Measurements from ENCODE around the gene SETD7. TPM values are rescaled to one million over a fixed set of nuclear protein-coding genes. Genes with fewer than 3 reads are reported as not detected.

Gene SETD7
- total and polyA plus RNA-seq, 2 experiments from 2014 or later = 4.8 to 20.4 TPM

DNA sequence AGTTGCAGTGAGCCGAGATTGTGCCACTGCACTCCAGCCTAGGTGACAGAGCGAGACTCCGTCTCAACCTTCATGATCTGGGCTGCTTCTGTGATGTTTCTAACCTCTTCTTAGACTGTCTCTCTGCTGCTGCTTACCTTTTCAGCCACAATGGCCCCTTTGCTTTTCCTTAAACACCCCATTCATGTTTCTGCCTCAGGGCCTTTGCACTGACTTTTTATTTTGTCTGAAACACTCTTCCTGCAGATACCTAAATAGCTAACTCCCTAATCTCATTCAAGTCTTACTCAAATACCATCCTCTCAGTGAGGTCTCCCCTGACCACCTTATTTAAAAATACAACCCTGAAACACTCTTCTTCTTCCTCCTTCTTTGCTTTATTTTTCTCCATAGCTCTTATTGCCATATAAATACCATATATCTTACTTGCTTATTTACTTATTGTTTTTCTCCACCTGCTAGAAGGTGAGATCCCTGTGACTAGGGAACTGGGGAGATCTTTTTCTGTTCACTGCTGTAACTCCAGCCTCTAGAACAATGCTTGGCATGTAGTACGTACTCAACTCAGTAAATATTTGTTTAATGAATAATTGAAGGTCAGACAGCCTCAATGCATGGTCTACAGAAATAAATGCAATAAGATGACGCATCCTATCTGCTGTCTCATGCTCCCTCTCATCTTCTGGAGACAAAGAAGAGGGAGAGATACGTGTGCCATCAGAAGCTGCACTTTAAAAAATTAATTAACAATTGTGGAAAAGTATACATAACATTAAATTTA is 43.8 kb upstream of the SETD7 start:
- no peak for TF ChIP-seq CTCF (IDR thresholded peaks at IDR 0.05; ENCODE audit: low read depth, low read length)

GRCh38 chr4:139599076-139599475 is 43.1 kb upstream of the SETD7 start:
- DNase-seq (ENCODE audit: low read depth in 1 of 2, low spot score in 1 of 2) = no peak
- Histone ChIP-seq H3K4me1 (ENCODE audit: low read depth) (no peaks in the 10 kb centered on the region), H3K27me3 (no peaks in the 10 kb centered on the region), H3K4me3 (no peak overlapping the region), H3K36me3 (no peaks in the 10 kb centered on the region), H3K9me3 (ENCODE audit: low read depth) (no peaks in the 10 kb centered on the region), H3K27ac (no peak overlapping the region)
- no peak for TF ChIP-seq CTCF (IDR thresholded peaks at IDR 0.05; ENCODE audit: low read depth, low read length)

More for the DNA sequence above, 43.8 kb upstream of the SETD7 start:
- Histone ChIP-seq H3K36me3 (no peaks in the 10 kb centered on the region), H3K4me1 (ENCODE audit: low read depth) (no peaks in the 10 kb centered on the region), H3K9me3 (ENCODE audit: low read depth) (no peaks in the 10 kb centered on the region), H3K4me3 (no peak overlapping the region), H3K27me3 (no peaks in the 10 kb centered on the region), H3K27ac (no peak overlapping the region)
- peak in 1 of 2 donors; percentile 39 for DNase-seq (ENCODE audit: low read depth in 1 of 2, low spot score in 1 of 2)

DNA sequence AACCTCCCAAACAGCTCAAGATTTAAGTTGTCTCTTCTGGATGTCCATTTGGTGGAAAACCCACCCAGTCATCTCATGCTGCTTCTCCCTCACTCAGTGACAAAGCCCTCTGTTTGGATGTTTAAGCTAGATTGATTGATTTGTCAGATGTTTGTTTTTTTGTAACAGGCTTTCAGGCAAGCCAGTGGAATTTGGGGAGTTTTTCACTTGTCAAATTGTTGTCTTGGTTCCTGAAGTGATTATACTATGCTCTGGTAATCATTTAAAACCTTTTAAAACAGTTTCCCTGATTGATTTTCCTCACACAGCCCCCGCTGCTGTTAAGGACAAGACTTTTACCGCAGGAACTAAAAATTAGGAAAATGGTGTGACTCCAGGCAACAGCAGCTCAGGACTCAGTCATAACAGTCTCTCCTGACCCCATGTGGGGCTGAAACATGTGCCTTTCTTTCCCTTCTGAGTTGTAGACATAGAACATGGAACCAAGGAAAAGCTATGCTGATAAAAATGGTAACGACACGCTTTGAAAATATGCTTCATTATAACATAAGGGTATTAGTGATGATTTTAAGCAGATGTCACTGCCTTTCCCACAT is 40.8 kb upstream of the SETD7 start:
- H3K9me3 ChIP-seq (ENCODE audit: low read depth) = no peaks in the 10 kb centered on the region
- no peak overlapping the region for H3K4me3 ChIP-seq
- no peaks in the 10 kb centered on the region for H3K27me3 ChIP-seq
- no peaks in the 10 kb centered on the region for H3K36me3 ChIP-seq
- no peak for TF ChIP-seq CTCF (IDR thresholded peaks at IDR 0.05; ENCODE audit: low read depth, low read length)
- DNase-seq (ENCODE audit: low read depth in 1 of 2, low spot score in 1 of 2) = no peak
- no peaks in the 10 kb centered on the region for H3K4me1 ChIP-seq (ENCODE audit: low read depth)
- no peak overlapping the region for H3K27ac ChIP-seq

- no peaks in the 10 kb centered on the region for H3K9me3 ChIP-seq (ENCODE audit: low read depth)
- H3K4me1 ChIP-seq (ENCODE audit: low read depth) = no peaks in the 10 kb centered on the region
- H3K4me3 ChIP-seq = no peak overlapping the region
- no peak overlapping the region for H3K27ac ChIP-seq
- H3K36me3 ChIP-seq = no peaks in the 10 kb centered on the region
- peak in 1 of 2 donors; percentile 33 for DNase-seq (ENCODE audit: low read depth in 1 of 2, low spot score in 1 of 2)
- no peak for TF ChIP-seq CTCF (IDR thresholded peaks at IDR 0.05; ENCODE audit: low read depth, low read length)
- H3K27me3 ChIP-seq = no peaks in the 10 kb centered on the region
Observed at GRCh38 chr4:139596034-139596683, 40.1 kb upstream of the SETD7 start.

DNA sequence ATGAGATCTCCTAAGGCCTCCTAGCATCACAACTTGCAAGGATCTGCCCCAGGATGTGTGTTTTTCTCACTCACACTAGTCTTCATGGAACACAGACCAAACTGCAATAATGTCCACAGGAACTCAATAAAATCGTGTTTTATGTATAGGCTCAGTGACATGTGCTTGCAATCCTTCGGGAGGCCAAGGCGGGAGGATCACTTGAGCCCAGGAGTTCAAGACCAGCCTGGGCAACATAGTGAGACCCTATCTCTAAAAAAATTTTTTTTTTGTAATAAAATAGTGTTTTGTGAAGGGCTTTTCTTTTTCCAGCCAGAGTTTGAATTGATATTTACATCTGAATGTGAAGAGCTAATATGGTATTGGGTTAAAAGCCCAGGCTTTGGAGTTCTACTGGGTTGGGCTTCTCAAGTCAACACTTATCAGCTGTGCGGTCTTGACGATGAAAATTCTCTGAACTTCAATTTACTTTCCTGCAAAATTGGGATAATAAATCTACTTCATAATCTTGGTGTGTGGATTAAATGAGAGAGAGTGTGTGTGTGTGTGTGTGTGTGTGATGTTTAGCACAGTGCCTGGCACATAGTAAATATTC is 38.7 kb upstream of the SETD7 start:
- no peak overlapping the region for H3K4me3 ChIP-seq
- DNase-seq (ENCODE audit: low read depth in 1 of 2, low spot score in 1 of 2) = no peak
- TF ChIP-seq CTCF (IDR thresholded peaks at IDR 0.05; ENCODE audit: low read depth, low read length) = no peak
- no peaks in the 10 kb centered on the region for H3K27me3 ChIP-seq
- no peaks in the 10 kb centered on the region for H3K9me3 ChIP-seq (ENCODE audit: low read depth)
- no peaks in the 10 kb centered on the region for H3K36me3 ChIP-seq
- H3K27ac ChIP-seq = no peak overlapping the region
- H3K4me1 ChIP-seq (ENCODE audit: low read depth) = no peaks in the 10 kb centered on the region

Measured in cardiac muscle cell (in vitro differentiated cells and primary cell).